Transverse colon (tissue), 4 donors: ENCODE measurements around the gene LSM14A. TPM values are rescaled to one million over a fixed set of nuclear protein-coding genes. Genes with fewer than 3 reads are reported as not detected.
A peak's percentile ranks its signal among the peaks of the same experiment; 100 is the strongest.

Experiments
- DNase-seq: peaks from one replicate; pipeline ENCODE4 v3.0.0-alpha.2; 2019
- H3K27ac ChIP-seq, 4 donors: fragments of 200-600 bp; sonication (generic); 2 replicates each; pipeline ENCODE4 v1.5.1; 2016 to 2018; ENCODE audit warnings: inconsistent platforms in 4 of 4
- H3K27me3 ChIP-seq: fragments of 200-600 bp; sonication (generic); 2 replicates; pipeline ENCODE4 v1.5.1; 2017; ENCODE audit warnings: inconsistent platforms
- H3K36me3 ChIP-seq, 4 donors: fragments of 200-600 bp; sonication (generic); 2 replicates each; pipeline ENCODE4 v1.5.1; 2017 to 2019; ENCODE audit warnings: inconsistent platforms in 4 of 4
- H3K4me1 ChIP-seq, 4 donors: fragments of 200-600 bp; sonication (generic); 2 replicates each; pipeline ENCODE4 v1.5.1; 2017 to 2020; ENCODE audit warnings: inconsistent platforms in 4 of 4
- H3K4me3 ChIP-seq, 4 donors: fragments of 200-600 bp; sonication (generic); 1 replicate in 1 of 4; 2 replicates in 3 of 4; pipeline versions ENCODE4 v1.5.1 to v1.6.1; 2017 to 2019; ENCODE audit warnings: inconsistent platforms in 4 of 4
- H3K9me3 ChIP-seq, 2 donors: fragments of 200-600 bp; sonication (generic); 2 replicates each; pipeline ENCODE4 v1.5.1; 2017 to 2019; ENCODE audit warnings: inconsistent platforms in 2 of 2
- CTCF ChIP-seq, 5 experiments: fragments of 200-600 bp in 3 of 5; fragments of 450-650 bp in 2 of 5; sonication (generic) in 3 of 5; IDR thresholded peaks; 1 replicate in 2 of 5; 2 replicates in 3 of 5; pipeline ENCODE4 v1.5.1; 2016 to 2017; ENCODE audit warnings: antibody characterized with exemption in 5 of 5, inconsistent platforms in 3 of 5, mild to moderate bottlenecking in 2 of 5, moderate library complexity in 1 of 5
- EP300 ChIP-seq: sonication (generic); formaldehyde crosslinking; IDR thresholded peaks from one replicate; pipeline ENCODE4 v1.6.1; 2017; ENCODE audit warnings: antibody characterized with exemption, low read depth
- POLR2A ChIP-seq: fragments of 450-650 bp; IDR thresholded peaks from one replicate; pipeline ENCODE4 v1.6.1; 2016; ENCODE audit warnings: antibody characterized with exemption, mild to moderate bottlenecking, moderate library complexity
- POLR2AphosphoS5 ChIP-seq, 3 donors: sonication (generic); formaldehyde crosslinking; IDR thresholded peaks; one replicate each; pipeline ENCODE4 v1.6.1; 2016; ENCODE audit warnings: antibody characterized with exemption in 3 of 3
- WGBS, 2 donors: methylation state at CpG; one replicate each; pipeline ENCODE4 v1.1.5; 2018; ENCODE audit warnings: low coverage in 1 of 2; 5-methylcytosine and 5-hydroxymethylcytosine counted together
- in situ Hi-C, 4 donors: fragments of 200-750 bp; cut with MboI; loops; one replicate each; pipeline versions ENCODE4 v1.15.0 to v1.15.1; 2017; ENCODE audit warnings: low sequenced_read_pairs in 3 of 4, low pct_ligation_motif_present in 1 of 4, low pct_unique_long_range_greater_than_20kb in 1 of 4
- intact Hi-C: fragments of 100-400 bp; cut with DNase I; formaldehyde crosslinking; loops from one replicate; pipeline ENCODE4 v1.15.1; 2023; ENCODE audit warnings: low total_unique reads
- total RNA-seq, 4 donors: library from RNA; depleted of rRNA; stranded (reverse); fragments of >200 nt; gene quantifications; one replicate each; pipeline ENCODE4 v1.1.0, GENCODE V29; 2016

The LSM14A gene
- total RNA-seq, 4 donors from 2014 or later, result 88.4 to 211 (median 119) TPM

DNA sequence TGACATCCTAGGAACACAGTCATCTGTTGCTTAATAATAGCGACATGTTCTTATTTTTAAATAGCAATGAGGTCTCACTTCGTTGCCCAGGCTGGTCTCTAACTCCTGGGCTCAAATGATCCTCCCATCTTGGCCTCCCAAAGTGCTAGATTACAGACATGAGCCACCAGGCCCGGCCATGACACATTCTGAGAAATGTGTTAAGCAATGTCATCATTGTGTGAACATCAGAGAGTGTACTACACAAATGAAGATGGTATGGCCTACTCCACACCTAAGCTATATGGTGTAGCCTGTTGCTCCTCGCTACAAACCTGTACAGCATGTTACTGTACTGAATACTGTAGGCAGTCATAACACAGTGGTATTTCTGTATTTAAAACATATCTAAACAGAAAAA, 57.4 kb downstream of the LSM14A start:
- no peaks in the 10 kb centered on the region for H3K27me3 ChIP-seq
- peaks cover 0 to 7% (median 3%) of the 10 kb centered on the region in 4 donors for H3K4me1 ChIP-seq
- no peak overlapping the region for H3K4me3 ChIP-seq
- 86 to 93% methylated on average over 1 to 4 of the region's 4 CpGs for WGBS, 2 donors
- intact Hi-C loops, result no loop called here
- no peaks in the 10 kb centered on the region for H3K9me3 ChIP-seq
- TF ChIP-seq POLR2AphosphoS5 (IDR thresholded peaks at IDR 0.05) (no peak), CTCF (IDR thresholded peaks at IDR 0.05) (no peak)
- in situ Hi-C loops, result loop anchor here in 3 of 4 donors (10.0 to 25.0 kb wide), 2 partner anchors 108 to 115 kb away; no protein-coding TSS in a partner anchor
- H3K36me3 ChIP-seq, result peaks cover 0 to 28% (median 12%) of the 10 kb centered on the region in 4 donors
- DNase-seq, result no peak
- no peak overlapping the region for H3K27ac ChIP-seq

DNA sequence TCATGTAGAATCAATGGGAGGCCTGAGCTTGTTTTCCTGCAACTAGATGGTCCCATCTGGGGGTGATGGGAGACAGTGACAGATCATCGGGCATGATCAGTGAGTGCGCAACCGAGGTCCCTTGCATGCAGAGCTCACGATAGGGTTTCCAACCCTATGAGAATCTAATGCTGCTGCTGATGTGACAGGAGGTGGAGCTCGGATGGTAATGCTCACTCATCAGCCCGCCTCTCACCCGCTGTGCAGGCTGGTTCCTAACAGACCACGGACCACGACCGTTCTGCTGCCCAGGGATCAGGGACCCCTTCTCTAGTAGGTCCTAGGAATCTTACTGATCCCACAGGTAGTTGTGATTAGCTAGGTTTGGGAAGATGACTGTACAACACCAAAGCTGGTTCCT, 58.5 kb downstream of the LSM14A start:
- intact Hi-C loops (no loop called here), in situ Hi-C loops (loop anchor here in 2 of 4 donors (25.0 kb wide), 1 partner anchor 106 kb away; no protein-coding TSS in a partner anchor)
- DNase-seq, result no peak
- Histone ChIP-seq H3K9me3 (no peaks in the 10 kb centered on the region), H3K27me3 (no peaks in the 10 kb centered on the region), H3K4me1 (peaks cover 0 to 7% (median 3%) of the 10 kb centered on the region in 4 donors), H3K4me3 (no peak overlapping the region), H3K27ac (no peak overlapping the region), H3K36me3 (peaks cover 0 to 18% (median 8%) of the 10 kb centered on the region in 4 donors)
- 93 to 100% methylated on average over 2 to 10 of the region's 10 CpGs for WGBS, 2 donors
- TF ChIP-seq CTCF (IDR thresholded peaks at IDR 0.05) (no peak), POLR2A (no peak), EP300 (no peak), POLR2AphosphoS5 (IDR thresholded peaks at IDR 0.05) (no peak)

DNA sequence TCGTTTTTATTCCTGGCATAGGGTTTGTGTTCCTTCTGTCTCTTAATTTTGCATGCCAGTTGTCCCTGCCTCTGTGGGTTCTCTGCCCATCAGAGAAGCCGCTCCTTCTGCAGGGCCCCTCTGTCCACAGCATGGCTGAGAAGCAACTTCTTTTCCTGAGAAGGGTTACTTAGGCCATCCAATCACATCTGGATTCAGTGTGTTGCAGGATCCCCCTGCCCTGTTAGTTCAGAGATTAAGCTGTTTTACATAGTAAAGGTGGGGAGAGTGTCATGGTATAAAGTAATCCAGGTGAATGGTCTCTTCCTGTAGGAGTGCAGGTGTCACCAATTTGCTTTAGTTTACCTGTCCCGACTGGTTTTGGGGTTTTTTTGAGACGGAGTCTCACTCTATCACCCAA, 59.1 kb downstream of the LSM14A start:
- Histone ChIP-seq H3K27me3 (no peaks in the 10 kb centered on the region), H3K4me3 (no peak overlapping the region), H3K36me3 (peaks cover 0 to 18% (median 8%) of the 10 kb centered on the region in 4 donors), H3K4me1 (peaks cover 0 to 13% (median 8%) of the 10 kb centered on the region in 4 donors), H3K9me3 (no peaks in the 10 kb centered on the region), H3K27ac (no peak overlapping the region)
- intact Hi-C loops (no loop called here), in situ Hi-C loops (loop anchor here in 2 of 4 donors (25.0 kb wide), 1 partner anchor 106 kb away; no protein-coding TSS in a partner anchor)
- TF ChIP-seq POLR2A (no peak), CTCF (IDR thresholded peaks at IDR 0.05) (no peak), POLR2AphosphoS5 (IDR thresholded peaks at IDR 0.05) (no peak), EP300 (no peak)
- 81 to 93% methylated on average over 3 to 4 of the region's 4 CpGs for WGBS, 2 donors
- DNase-seq, result no peak

GRCh38 chr19:34232566-34233481, 60.5 kb downstream of the LSM14A start:
- Histone ChIP-seq H3K27ac (peak overlapping the region; percentile 0 to 70 (median 48)), H3K27me3 (no peaks in the 10 kb centered on the region), H3K36me3 (peaks cover 0 to 18% (median 8%) of the 10 kb centered on the region in 4 donors), H3K9me3 (no peaks in the 10 kb centered on the region), H3K4me3 (no peak overlapping the region), H3K4me1 (peaks cover 0 to 14% (median 11%) of the 10 kb centered on the region in 4 donors)
- TF ChIP-seq CTCF (IDR thresholded peaks at IDR 0.05) (no peak), EP300 (no peak), POLR2A (no peak), POLR2AphosphoS5 (IDR thresholded peaks at IDR 0.05) (no peak)
- WGBS, 2 donors, result 18 to 40% methylated on average over 3 to 11 of the region's 11 CpGs
- intact Hi-C loops, result no loop called here
- DNase-seq, result no peak
- in situ Hi-C loops, result loop anchor here in 2 of 4 donors (25.0 kb wide), 1 partner anchor 104 kb away; no protein-coding TSS in a partner anchor
